Liver (tissue), 9 donors: Measurements from ENCODE around the gene SLIT1. TPM values are rescaled to one million over a fixed set of nuclear protein-coding genes. Genes with fewer than 3 reads are reported as not detected.

Experiments used
- DNase-seq: peaks from one replicate; pipeline ENCODE4 v3.0.0-alpha.2; 2017; ENCODE audit warnings: low spot score
- H3K27ac ChIP-seq, 2 donors: one replicate each; pipeline ENCODE4 v1.7.0; 2013; ENCODE audit warnings: inconsistent platforms in 2 of 2, low read length in 2 of 2, control low read depth in 1 of 2, low read depth in 1 of 2, mild to moderate bottlenecking in 1 of 2
- H3K27me3 ChIP-seq, 4 donors: one replicate each; pipeline versions ENCODE4 v1.6.1 to v1.7.0; 2013; ENCODE audit warnings: low read length in 3 of 4, inconsistent platforms in 1 of 4, mild to moderate bottlenecking in 1 of 4, moderate library complexity in 1 of 4; ENCODE audit not compliant: control insufficient read depth in 4 of 4, insufficient read depth in 4 of 4
- H3K36me3 ChIP-seq, 4 donors: one replicate each; pipeline versions ENCODE4 v1.6.1 to v1.7.0; 2013; ENCODE audit warnings: low read length in 3 of 4, mild to moderate bottlenecking in 3 of 4, low read depth in 1 of 4, moderate library complexity in 1 of 4; ENCODE audit not compliant: control insufficient read depth in 4 of 4, insufficient read depth in 3 of 4
- H3K4me1 ChIP-seq, 4 donors: one replicate each; pipeline versions ENCODE4 v1.6.1 to v1.7.0; 2013; ENCODE audit warnings: low read length in 3 of 4, mild to moderate bottlenecking in 3 of 4, moderate library complexity in 1 of 4; ENCODE audit not compliant: control insufficient read depth in 4 of 4, insufficient read depth in 4 of 4
- H3K4me3 ChIP-seq, 3 donors: one replicate each; pipeline versions ENCODE4 v1.6.1 to v1.7.0; 2013; ENCODE audit warnings: low read length in 3 of 3, control low read depth in 1 of 3, low read depth in 1 of 3, mild to moderate bottlenecking in 1 of 3
- H3K9ac ChIP-seq, 2 donors: one replicate each; pipeline ENCODE4 v1.7.0; 2013; ENCODE audit warnings: low read length in 2 of 2, mild to moderate bottlenecking in 2 of 2, moderate library complexity in 2 of 2, control low read depth in 1 of 2, low read depth in 1 of 2
- H3K9me3 ChIP-seq, 4 donors: one replicate each; pipeline versions ENCODE4 v1.6.1 to v1.7.0; 2013; ENCODE audit warnings: low read length in 3 of 4; ENCODE audit not compliant: control insufficient read depth in 4 of 4
- EGR1 ChIP-seq, 2 donors: IDR thresholded peaks; 2 replicates each; pipeline ENCODE4 v1.6.1; 2016 to 2018; ENCODE audit warnings: antibody characterized with exemption in 2 of 2, low read depth in 2 of 2
- FOXA1 ChIP-seq: IDR thresholded peaks from 2 replicates; pipeline ENCODE4 v1.6.1; 2016; ENCODE audit warnings: antibody characterized with exemption
- FOXA2 ChIP-seq: IDR thresholded peaks from 2 replicates; pipeline ENCODE4 v1.6.1; 2016; ENCODE audit warnings: antibody characterized with exemption
- GABPA ChIP-seq, 2 donors: IDR thresholded peaks in 1 of 2; conservative IDR thresholded peaks in 1 of 2; 2 replicates each; pipeline ENCODE4 v1.6.1; 2016; ENCODE audit warnings: antibody characterized with exemption in 2 of 2, mild to moderate bottlenecking in 1 of 2, moderate library complexity in 1 of 2
- HNF4A ChIP-seq, 2 donors: conservative IDR thresholded peaks; 2 replicates each; pipeline ENCODE4 v1.6.1; 2016; ENCODE audit warnings: antibody characterized with exemption in 2 of 2, mild to moderate bottlenecking in 2 of 2
- HNF4G ChIP-seq: IDR thresholded peaks from 2 replicates; pipeline ENCODE4 v1.6.1; 2016; ENCODE audit warnings: antibody characterized with exemption
- JUND ChIP-seq, 2 donors: IDR thresholded peaks; 2 replicates each; pipeline ENCODE4 v1.6.1; 2016; ENCODE audit warnings: antibody characterized with exemption in 2 of 2
- NR2F2 ChIP-seq: IDR thresholded peaks from 2 replicates; pipeline ENCODE4 v1.6.1; 2016; ENCODE audit warnings: antibody characterized with exemption
- RAD21 ChIP-seq, 2 donors: IDR thresholded peaks; 2 replicates each; pipeline ENCODE4 v1.6.1; 2016; ENCODE audit warnings: antibody characterized with exemption in 2 of 2, mild to moderate bottlenecking in 2 of 2
- RXRA ChIP-seq, 2 donors: IDR thresholded peaks; 2 replicates each; pipeline ENCODE4 v1.6.1; 2017 to 2018; ENCODE audit warnings: antibody characterized with exemption in 2 of 2, mild to moderate bottlenecking in 1 of 2
- SP1 ChIP-seq: IDR thresholded peaks from 2 replicates; pipeline ENCODE4 v1.6.1; 2018; ENCODE audit warnings: antibody characterized with exemption, mild to moderate bottlenecking
- TAF1 ChIP-seq: conservative IDR thresholded peaks from 2 replicates; pipeline ENCODE4 v1.6.1; 2016; ENCODE audit warnings: antibody characterized with exemption, mild to moderate bottlenecking
- YY1 ChIP-seq: IDR thresholded peaks from 2 replicates; pipeline ENCODE4 v1.6.1; 2016; ENCODE audit warnings: antibody characterized with exemption, mild to moderate bottlenecking
- WGBS: extraction: QIAGEN DNeasy Blood & Tissue Kit; methylation state at CpG from one replicate; pipeline ENCODE4 v1.1.7; 2013; 5-methylcytosine and 5-hydroxymethylcytosine counted together
- polyA plus RNA-seq, 2 donors: library from polyadenylated mRNA; stranded (reverse) in 1 of 2; unstranded in 1 of 2; fragments of 200-250 nt in 1 of 2; fragments of >200 nt in 1 of 2; fragmentation: Nextera tagmentation in 1 of 2; extraction: Ambion mirVana in 1 of 2; gene quantifications; one replicate each; pipeline versions ENCODE4 v1.2.1 to v1.2.3, GENCODE V29; 2013 to 2015
- total RNA-seq, 2 donors: library from RNA; depleted of rRNA; stranded (reverse); fragments of >200 nt; gene quantifications; one replicate each; pipeline ENCODE4 v1.2.3, GENCODE V29; 2014
- TF ChIP-seq, protein P1 (sequence below): IDR thresholded peaks from 2 replicates; pipeline ENCODE4 v1.6.1; 2016; ENCODE audit warnings: antibody characterized with exemption
- TF ChIP-seq, protein P2 (sequence below): IDR thresholded peaks from 2 replicates; pipeline ENCODE4 v1.6.1; 2016; ENCODE audit warnings: antibody characterized with exemption, mild to moderate bottlenecking
- TF ChIP-seq, protein P3 (sequence below): fragments of 150-350 bp; IDR thresholded peaks from 2 replicates; pipeline ENCODE4 v1.5.1; 2017; ENCODE audit warnings: improper control_type of control experiment, low read depth, low read length; ENCODE audit not compliant: missing input control
- TF ChIP-seq, protein P4 (sequence below): IDR thresholded peaks from 2 replicates; pipeline ENCODE4 v1.6.1; 2016; ENCODE audit warnings: antibody characterized with exemption
- TF ChIP-seq, protein P5 (sequence below): IDR thresholded peaks from 2 replicates; pipeline ENCODE4 v1.6.1; 2016; ENCODE audit warnings: antibody characterized with exemption
- donor health status: healthy.
- donor health status: healthy.
- donor health status: healthy.
- donor health status: healthy.
- donor health status: healthy.

The SLIT1 gene
- total and polyA plus RNA-seq, 4 donors = under 0.01 to 0.14 (median 0.06) TPM

DNA sequence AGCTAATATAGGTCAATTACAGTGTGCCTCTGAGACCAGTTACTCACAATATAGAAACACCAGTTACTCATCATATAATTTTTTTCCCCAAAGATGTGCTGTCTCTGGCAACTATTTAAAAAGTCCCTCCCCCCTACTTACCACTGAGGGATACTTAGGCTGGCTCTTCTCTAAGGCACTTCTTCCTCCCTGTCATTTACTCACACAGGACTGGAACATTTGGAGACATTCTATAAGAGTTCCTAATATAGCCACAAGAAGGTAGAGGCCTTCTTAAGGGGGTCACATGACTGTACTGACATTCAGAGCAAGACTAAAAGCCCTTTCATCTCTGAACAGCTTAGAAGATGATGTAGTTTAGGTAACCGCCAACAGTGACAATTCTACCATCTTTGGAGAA lies 44.4 kb upstream of the SLIT1 start:
- TF ChIP-seq TAF1 (no peak), NR2F2 (no peak), FOXA2 (no peak), RAD21 (IDR thresholded peaks at IDR 0.05) (no peak), GABPA (IDR thresholded peaks at IDR 0.05 in 1 of 2, conservative IDR thresholded peaks at IDR 0.05 in 1 of 2) (no peak), EGR1 (IDR thresholded peaks at IDR 0.05; ENCODE audit: low read depth in 2 of 2) (no peak), HNF4A (conservative IDR thresholded peaks at IDR 0.05) (no peak), YY1 (no peak), HNF4G (no peak), RXRA (IDR thresholded peaks at IDR 0.05) (no peak), JUND (IDR thresholded peaks at IDR 0.05) (no peak), FOXA1 (no peak), SP1 (no peak)
- TF ChIP-seq, protein P1, sequence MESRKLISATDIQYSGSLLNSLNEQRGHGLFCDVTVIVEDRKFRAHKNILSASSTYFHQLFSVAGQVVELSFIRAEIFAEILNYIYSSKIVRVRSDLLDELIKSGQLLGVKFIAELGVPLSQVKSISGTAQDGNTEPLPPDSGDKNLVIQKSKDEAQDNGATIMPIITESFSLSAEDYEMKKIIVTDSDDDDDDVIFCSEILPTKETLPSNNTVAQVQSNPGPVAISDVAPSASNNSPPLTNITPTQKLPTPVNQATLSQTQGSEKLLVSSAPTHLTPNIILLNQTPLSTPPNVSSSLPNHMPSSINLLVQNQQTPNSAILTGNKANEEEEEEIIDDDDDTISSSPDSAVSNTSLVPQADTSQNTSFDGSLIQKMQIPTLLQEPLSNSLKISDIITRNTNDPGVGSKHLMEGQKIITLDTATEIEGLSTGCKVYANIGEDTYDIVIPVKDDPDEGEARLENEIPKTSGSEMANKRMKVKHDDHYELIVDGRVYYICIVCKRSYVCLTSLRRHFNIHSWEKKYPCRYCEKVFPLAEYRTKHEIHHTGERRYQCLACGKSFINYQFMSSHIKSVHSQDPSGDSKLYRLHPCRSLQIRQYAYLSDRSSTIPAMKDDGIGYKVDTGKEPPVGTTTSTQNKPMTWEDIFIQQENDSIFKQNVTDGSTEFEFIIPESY = no peak
- TF ChIP-seq, protein P2, sequence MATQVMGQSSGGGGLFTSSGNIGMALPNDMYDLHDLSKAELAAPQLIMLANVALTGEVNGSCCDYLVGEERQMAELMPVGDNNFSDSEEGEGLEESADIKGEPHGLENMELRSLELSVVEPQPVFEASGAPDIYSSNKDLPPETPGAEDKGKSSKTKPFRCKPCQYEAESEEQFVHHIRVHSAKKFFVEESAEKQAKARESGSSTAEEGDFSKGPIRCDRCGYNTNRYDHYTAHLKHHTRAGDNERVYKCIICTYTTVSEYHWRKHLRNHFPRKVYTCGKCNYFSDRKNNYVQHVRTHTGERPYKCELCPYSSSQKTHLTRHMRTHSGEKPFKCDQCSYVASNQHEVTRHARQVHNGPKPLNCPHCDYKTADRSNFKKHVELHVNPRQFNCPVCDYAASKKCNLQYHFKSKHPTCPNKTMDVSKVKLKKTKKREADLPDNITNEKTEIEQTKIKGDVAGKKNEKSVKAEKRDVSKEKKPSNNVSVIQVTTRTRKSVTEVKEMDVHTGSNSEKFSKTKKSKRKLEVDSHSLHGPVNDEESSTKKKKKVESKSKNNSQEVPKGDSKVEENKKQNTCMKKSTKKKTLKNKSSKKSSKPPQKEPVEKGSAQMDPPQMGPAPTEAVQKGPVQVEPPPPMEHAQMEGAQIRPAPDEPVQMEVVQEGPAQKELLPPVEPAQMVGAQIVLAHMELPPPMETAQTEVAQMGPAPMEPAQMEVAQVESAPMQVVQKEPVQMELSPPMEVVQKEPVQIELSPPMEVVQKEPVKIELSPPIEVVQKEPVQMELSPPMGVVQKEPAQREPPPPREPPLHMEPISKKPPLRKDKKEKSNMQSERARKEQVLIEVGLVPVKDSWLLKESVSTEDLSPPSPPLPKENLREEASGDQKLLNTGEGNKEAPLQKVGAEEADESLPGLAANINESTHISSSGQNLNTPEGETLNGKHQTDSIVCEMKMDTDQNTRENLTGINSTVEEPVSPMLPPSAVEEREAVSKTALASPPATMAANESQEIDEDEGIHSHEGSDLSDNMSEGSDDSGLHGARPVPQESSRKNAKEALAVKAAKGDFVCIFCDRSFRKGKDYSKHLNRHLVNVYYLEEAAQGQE = no peak
- TF ChIP-seq, protein P3, sequence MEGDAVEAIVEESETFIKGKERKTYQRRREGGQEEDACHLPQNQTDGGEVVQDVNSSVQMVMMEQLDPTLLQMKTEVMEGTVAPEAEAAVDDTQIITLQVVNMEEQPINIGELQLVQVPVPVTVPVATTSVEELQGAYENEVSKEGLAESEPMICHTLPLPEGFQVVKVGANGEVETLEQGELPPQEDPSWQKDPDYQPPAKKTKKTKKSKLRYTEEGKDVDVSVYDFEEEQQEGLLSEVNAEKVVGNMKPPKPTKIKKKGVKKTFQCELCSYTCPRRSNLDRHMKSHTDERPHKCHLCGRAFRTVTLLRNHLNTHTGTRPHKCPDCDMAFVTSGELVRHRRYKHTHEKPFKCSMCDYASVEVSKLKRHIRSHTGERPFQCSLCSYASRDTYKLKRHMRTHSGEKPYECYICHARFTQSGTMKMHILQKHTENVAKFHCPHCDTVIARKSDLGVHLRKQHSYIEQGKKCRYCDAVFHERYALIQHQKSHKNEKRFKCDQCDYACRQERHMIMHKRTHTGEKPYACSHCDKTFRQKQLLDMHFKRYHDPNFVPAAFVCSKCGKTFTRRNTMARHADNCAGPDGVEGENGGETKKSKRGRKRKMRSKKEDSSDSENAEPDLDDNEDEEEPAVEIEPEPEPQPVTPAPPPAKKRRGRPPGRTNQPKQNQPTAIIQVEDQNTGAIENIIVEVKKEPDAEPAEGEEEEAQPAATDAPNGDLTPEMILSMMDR = no peak
- TF ChIP-seq, protein P4, sequence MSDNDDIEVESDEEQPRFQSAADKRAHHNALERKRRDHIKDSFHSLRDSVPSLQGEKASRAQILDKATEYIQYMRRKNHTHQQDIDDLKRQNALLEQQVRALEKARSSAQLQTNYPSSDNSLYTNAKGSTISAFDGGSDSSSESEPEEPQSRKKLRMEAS = no peak
- TF ChIP-seq, protein P5, sequence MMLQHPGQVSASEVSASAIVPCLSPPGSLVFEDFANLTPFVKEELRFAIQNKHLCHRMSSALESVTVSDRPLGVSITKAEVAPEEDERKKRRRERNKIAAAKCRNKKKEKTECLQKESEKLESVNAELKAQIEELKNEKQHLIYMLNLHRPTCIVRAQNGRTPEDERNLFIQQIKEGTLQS = no peak
- WGBS = 98% methylated on average over 1 of the region's 1 CpG
- peaks cover 0 to 1% (median 0%) of the 10 kb centered on the region in 4 donors for H3K36me3 ChIP-seq
- no peaks in the 10 kb centered on the region for H3K27me3 ChIP-seq
- no peak overlapping the region for H3K27ac ChIP-seq
- H3K9me3 ChIP-seq = no peaks in the 10 kb centered on the region
- H3K4me1 ChIP-seq = peaks cover 0 to 23% (median 17%) of the 10 kb centered on the region in 4 donors
- H3K4me3 ChIP-seq = no peak overlapping the region
- DNase-seq = no peak
- H3K9ac ChIP-seq = no peak overlapping the region
